Measurements from ENCODE around the gene COL5A1. TPM values are rescaled to one million over a fixed set of nuclear protein-coding genes. Genes with fewer than 3 reads are reported as not detected.
"Not testable (repeated sequence)": the region's sequence is repeated elsewhere in the genome, so short reads cannot be mapped to it uniquely, and the experiment has no call there.

The COL5A1 gene
- polyA plus RNA-seq, 5 donors, result 130 to 279 (median 160) TPM

DNA sequence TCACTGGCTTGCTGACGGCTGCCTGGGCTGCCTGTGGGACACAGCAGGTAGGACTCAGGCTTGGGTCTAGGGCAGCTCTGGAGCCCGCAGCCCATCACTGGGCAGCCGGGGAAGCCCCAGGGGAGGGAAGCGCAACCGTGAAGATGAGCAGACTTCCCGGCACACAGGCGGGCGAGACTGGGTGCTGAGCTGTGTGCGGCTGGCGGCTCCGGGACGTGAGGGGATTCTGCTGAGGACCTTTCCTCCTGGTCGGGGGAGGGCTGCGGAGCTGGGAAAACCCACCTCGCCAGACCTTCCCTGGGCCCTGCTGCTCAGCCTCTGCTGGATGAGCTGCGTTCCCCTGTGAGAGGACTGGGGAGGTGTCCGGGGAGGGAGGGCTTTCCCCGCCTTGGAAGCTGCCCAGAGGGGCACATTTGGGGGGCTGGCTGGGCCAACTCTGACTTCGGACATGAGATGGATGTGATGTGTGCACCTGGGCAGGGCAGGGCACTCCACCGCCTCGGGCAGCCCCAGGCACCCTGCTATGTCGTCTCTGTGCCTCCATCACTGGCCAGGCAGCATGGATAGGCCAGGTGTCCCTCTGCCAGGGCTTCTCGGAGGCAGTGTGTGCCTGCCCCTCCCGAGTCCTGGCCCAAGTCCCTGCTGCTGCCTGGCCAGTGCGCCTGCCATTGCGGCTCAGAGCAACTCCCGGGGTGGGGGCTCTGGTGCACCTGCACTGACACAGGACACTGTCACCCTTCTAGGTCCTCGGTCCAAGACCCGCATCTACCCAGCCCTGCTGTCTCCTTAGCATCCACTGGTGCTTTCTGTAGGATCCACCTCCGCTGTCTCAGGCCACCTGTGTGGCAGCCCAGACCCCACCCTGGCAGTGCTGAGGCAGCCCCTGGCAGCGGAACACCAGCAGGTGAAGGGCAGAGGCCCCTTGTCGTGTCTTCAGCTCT lies 66.4 kb downstream of the COL5A1 start:
- DNase-seq, result no peak

DNA sequence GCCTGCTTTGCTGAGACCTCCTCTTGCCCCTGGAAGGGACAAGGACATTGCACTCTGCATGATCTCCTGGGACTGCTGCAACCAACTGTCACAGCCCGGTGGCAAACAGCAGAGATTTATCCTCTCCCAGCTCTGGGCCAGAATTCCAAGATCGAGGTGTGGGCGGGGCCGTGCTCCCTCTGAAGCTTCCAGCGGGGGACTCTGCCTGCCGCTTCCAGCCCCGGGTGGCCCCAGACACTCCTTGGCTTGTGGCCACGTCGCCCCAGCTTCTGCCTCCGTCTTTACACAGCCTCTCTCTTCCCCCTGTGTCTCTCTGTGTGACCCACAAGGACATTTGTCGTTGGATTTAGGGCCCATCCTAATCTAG lies 67.1 kb downstream of the COL5A1 start:
- DNase-seq, result no peak

DNA sequence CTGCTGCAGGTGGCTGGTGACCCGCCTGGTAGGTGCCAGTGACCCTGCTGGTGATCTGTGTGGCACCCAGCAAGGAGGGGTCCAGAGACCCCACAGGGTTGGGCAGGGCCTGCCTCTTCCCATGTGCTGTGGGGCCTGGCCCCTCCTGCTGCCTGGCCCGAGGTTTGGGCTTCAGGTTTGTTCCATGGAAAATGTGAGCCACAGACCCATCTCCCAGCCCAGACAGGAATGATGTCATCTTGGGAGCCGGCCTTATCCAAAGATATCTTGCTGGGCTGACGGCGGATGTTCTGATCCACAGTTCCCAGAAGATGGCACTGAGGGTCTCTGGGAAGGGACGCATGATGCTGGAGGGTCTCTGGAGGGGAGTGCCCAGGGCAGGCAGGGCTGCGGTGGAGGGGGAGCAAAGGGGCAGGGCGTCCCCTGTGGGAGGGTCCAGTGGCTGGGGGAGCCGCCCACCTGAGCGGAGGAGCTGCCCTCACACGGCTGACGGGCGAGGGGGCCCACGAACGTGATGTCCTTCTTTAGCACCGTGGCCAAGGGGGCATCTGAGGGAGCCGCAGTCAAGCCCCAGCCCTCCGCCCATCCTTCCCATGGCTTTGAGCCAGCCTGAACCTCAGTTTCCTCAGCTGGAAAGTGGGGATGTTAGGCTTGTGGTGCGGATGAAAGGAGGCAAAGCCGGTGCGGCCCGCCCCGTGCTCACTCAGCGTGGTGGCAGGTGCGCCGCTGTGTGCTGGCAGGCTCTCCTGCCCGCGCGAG lies 68.1 kb downstream of the COL5A1 start:
- no peak for DNase-seq

DNA sequence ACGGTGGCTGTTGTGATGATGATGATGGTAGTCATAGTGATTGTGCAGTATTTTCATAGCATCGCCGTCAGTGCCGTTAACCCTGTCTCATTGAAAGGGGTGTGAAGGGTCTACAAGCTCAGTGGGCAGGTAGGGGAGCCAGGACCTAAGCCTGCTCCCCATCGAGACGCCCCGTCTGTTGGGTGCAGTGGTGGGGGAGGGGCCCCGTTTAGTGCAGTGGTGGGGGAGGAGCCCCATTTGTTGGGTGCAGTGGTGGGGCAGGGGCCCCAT lies 68.6 kb downstream of the COL5A1 start:
- DNase-seq, result no peak

DNA sequence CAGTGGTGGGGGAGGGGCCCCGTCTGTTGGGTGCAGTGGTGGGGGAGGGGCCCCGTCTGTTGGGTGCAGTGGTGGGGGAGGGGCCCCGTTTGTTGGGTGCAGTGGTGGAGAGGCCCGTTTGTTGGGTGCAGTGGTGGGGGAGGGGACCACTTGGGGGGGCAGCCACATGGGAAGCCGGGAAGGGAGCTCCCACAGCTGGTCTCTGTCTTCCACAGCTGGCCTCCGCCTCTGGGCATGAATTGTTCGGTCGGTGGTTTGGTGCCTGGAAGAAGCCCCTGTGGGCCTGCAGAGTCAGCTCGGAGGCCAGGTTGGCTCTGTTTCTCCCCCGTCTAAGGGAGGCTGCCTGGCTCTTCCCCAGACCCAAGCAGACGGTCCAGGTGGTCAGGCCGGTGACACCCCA lies 69.3 kb downstream of the COL5A1 start:
- no peak for DNase-seq

DNA sequence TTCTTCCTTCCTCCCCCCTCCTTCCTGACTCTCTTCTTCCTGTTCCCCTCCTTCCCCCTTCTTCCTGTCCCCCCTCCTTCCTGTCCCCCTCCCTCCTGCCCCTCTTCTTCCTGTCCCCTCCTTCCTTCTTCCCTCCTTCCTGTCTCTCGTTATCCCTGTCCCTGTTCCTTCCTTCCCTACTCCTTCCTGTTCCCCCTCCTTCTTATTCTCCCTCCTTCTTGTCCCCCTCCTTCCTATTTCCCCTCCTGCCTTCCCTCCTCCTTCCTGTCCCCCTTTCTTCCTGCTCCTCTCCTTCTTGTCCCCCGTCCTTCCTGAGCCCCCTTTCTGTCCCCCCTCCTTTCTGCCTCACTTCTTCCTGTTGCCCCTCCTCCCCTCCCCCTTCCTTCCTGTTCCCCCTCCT lies 70.6 kb downstream of the COL5A1 start:
- no peak for DNase-seq

DNA sequence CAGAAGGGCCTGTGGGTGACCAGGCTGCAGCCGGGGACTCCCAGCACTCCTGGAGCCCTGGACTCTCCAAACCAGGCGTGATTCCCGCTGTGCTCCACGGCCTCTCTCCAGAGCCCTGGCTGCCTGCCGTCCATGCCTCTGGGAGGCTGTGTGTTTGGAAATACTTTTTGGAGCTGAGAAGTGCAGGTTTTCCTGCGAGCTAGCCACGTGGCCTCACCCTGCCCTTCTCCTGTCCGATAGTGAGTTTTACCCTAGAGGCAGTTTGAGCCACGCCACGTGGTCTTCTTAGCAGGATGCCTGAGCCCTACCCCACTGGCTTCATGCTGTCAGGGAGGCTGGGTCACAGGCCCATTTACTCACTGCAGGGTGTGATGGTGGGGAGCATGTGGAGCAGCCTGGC lies 71.3 kb downstream of the COL5A1 start:
- DNase-seq, result no peak

DNA sequence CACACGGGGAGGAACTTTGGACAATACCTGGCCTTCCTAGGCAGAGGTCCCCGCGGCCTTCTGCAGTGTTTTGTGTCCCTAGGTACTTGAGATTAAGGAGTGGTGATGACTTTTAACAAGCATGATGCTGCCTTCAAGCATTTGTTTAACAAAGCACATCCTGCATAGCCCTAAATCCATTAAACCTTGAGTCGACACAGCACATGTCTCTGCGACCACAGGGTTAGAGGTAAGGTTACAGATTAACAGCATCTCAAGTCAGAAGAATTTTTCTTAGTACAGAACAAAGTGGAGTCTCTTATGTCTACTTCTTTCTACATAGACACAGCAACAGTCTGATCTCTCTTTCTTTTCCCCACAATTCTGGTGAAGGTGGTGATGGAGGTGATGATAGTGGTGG lies 73.9 kb downstream of the COL5A1 start:
- not testable (repeated sequence) for DNase-seq

DNA sequence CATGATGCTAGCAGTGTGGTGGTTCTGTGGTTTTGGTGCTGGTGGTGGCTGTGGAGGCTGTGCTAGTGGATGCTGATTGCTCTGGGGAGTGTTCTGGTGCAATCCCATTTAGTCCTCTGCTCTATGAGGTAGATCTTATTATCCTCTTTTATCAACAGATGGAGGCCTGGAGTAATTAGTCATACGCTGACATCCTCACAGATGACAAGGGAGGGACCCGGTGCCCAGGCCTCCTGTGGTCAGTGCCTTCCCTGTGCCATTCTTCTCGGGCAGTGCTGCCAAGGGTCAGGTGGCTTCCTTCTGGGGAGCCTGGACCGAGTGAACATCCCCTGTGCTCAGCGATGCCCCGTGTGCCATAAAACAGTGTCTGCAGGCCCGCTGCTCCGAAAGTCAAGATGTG lies 74.5 kb downstream of the COL5A1 start:
- no peak for DNase-seq

DNA sequence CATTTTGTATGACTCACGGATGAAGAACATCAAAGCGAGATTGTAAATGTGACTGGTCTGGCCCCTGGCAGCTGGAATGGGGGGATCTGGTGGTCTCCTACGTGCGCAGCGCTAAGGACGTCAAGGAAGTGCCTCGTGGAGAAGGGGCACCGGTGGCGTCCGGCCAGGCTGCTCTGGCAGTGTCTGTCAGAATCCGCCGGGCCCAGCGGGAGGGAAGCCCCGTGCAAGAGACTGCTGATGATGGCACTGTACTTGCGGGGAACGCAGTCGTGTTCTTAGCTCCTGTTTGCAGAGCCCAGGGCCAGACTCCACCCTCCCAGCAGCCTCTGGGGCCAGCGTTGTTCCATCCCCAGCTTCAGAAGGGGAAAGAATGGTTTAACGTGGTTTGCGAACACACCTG lies 75.5 kb downstream of the COL5A1 start:
- no peak for DNase-seq

DNA sequence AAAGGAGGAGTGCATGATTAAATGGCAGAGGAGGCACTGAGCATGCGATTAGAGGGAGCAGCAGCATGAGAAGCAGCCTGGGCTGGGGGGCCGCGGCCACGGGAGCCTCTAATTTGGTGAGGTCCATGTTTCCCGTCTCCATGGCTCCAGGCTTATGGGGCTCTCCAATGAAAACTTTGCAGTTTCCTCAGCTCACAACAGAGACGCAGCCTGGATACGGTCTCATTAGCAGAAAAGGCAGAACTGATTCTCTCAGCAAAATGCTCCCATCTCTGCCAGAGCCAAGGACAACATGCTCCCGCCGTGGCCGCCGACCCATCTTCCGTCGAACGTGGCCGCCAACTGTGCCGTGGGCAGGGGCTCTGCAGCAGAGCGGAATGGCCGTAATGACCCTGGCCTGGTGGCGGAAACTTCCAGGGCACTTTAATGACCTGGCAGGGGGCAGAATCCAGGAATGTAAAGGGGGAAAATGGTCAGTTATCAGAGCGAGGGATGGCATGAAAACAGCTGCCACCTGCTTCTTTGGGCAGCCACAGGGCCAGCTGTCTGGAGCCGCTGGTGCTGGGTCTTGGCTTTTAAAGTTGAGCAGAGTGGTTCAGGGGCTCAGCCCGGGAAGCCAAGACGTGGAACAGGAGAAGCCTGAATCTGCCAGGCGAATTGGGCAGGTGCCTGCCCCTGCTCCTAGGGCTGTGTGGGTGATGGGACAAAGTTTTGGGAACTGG lies 76.5 kb downstream of the COL5A1 start:
- DNase-seq, result no peak

DNA sequence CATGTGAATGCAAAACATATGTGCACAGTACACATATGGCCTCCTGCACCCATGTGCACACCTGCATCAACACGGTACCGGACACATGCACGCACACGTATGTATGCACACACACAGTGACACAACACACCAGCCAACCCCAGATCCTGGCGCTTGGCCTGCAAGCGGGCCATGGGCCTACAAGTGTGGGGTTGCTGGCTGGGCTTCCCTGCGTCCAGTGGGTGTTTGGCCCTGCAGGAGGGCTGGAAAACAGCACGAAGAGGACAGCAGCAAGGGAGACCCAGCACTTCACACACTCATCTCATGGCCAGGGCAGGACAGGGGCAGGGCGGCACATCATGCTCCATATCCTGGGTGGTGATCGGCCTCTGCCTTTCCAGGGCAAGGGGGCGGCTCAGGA lies 77.7 kb downstream of the COL5A1 start:
- no peak for DNase-seq

DNA sequence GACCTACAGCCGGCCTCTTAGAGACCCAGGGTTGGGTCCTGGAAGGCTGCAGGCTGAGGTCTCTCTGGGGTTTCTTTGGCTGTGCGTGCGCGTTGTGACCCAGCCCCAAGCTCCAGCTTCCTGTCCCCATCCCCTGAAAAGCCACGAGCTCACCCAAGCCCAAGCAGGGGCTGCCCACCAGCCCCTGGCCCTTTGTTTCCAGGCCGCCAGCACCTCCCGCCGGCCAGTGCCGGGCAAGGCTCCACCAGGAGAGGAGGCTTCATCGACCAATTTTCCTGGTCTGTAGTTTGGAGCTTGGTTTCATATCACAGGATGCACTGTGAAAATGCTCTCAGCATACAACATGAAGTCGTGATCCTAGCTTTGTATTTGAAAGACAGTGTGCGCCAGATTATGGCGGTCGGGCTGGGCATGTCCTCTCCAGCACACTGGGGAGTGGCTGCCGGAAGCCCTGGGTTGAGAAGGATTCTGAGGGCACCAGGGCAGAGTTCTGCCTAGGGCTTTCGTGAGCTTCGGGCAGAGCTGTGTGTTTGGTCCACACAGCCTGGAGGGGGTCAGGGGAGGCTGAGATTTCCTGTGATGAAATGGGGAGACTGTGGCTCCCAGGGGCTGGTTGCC lies 78.6 kb downstream of the COL5A1 start:
- DNase-seq, result no peak

DNA sequence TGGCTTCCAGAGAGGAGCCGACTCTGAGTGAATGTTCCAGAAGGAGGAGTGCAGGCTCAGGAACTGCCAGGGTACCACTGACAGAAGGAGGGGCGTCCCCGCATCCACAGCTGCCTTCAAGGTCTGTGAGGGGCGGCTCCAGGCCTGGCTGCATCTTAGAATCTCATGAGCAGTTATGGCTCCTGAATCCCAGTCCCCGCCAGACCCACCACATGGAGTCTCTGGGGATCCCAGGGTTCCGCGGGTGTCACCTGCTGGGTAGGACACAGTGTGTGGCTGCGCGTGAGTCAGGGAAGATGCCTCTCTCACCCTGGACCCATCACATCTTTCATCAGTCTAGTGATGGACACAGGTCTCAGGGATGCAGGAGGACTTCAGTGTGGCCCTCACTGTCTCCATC lies 79.2 kb downstream of the COL5A1 start:
- DNase-seq, result no peak

DNA sequence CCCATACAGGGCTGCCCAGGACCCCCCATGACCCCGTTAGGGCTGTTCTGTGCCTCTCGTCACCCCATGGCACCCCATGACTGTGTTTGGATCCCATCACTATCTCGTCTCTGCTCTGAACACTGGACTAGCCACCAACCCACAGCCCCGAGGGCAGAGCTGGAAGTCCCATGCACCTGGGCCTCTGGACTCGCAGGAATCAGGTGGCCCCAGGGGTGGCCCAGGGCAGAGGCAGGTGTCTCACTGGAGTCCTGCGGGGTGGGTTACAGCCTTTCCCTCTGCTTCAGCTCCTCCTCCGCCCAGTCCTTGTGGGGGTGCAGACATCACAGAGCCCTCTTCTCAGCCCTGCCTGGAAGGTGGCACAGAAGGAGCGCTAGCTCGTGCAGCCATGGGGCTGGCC lies 79.7 kb downstream of the COL5A1 start:
- DNase-seq, result no peak

DNA sequence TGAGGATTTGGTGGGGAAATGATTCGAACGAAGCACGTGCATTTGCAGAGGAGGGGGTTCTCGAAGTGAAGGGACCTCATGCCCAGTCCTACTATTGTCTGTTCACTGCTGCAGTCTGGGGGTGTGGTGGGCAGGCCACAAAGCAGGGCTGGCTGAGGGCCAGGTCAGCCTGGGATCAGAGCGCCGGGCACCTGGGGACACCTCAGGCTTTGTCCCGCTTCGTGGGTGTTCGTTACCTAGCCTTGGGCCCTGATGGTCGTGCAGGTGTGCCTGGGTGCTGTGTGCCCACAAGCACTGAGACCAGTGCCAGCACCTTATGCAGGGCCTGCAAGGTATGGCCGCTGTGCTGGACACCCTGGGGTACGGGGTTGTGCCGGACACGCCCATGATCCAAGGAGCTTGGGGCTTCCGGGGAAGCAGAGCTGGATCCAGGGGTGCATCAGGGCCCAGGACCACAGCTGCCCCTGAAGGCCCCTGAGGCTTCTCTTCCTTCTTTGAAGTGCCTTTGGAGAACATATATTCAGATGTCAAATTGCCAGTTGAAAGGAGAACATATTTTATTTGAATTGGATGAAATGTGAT lies 80.6 kb downstream of the COL5A1 start:
- DNase-seq, result no peak

DNA sequence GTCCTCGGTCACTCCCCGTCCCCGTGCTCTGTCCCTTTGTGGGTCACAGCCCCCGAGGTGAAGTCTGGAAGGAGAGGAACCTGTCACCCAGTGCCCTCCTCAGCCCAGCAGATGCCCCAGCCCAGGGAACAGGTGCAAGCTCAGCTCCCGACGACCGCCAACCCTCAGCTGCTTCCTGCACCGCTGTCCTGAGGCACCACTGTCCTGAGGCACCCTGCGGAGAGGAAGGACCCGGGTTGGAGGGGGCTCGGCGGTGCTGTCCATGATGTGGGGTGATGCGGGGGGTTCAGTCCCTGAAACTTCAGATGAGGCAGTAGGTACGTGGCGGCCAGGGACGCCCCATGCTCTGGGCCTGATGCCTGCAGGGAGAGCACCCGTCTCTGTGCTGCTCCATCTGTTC lies 81.4 kb downstream of the COL5A1 start:
- no peak for DNase-seq

DNA sequence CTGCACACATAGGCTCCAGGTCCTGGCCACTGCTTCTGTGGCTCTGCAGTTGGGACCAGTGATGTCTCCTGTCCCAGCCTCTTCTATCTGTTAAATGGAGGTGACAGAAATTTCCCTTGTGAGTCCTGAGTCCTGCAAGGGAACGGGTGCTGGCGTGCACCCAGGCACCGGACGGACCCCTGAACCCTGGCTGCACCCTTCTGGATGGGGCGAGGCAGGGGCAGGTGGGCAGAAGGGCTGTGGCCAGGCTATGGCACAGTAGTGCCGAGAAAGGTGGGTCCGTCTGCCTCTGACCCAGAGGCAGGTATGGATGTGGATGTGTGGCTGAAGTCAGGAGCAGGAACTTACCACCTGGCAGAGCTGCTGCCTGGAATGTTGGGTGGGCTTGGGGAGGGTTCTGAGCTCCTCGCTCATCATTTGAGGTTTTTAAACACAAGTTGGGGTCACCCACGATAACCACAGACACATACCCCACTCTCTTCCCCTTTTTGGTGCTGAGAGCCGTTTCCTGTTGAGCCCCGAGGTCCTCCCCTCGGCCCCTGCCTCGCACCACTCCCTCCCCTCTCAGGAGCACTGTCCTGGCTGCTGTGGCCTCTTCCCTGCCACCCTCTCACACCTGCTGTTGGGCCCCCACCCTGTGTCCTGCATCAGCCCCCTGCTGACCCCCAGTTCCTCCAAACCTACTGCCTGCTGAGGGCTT lies 82.0 kb downstream of the COL5A1 start:
- no peak for DNase-seq

DNA sequence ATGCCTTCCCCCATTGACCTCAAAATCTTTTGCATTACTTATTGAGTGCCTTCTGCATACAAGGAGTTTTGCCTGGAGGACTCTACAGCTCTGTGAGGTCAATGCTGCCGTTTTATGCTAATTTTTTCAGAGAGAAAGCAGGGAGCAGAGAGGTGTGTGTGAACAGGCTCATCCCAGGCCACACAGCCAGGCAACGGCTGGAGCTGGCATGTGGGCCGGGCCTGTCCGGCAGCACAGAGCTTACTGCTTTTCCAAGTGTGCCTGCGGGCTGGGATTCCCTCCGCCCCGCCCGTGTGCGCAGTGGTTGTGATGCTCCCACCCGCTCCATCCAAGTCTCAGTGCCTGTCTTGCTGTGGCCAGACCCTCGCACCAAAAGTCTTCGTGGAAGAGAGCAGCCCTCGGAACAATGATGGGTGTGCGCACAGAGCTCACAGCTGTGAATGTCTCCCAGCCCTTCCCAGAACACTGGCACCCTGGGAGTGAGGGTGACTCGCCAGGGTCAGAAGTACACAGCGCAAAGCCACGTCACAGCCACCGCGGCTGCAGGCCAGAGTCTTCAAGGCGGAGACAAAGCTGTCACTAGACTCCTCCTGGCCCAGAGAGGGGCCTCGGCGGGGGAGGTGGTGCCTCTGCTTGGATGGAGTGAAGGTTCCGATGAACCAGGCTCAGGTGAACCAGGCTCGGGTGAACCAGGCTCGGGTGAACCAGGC lies 82.8 kb downstream of the COL5A1 start:
- no peak for DNase-seq

DNA sequence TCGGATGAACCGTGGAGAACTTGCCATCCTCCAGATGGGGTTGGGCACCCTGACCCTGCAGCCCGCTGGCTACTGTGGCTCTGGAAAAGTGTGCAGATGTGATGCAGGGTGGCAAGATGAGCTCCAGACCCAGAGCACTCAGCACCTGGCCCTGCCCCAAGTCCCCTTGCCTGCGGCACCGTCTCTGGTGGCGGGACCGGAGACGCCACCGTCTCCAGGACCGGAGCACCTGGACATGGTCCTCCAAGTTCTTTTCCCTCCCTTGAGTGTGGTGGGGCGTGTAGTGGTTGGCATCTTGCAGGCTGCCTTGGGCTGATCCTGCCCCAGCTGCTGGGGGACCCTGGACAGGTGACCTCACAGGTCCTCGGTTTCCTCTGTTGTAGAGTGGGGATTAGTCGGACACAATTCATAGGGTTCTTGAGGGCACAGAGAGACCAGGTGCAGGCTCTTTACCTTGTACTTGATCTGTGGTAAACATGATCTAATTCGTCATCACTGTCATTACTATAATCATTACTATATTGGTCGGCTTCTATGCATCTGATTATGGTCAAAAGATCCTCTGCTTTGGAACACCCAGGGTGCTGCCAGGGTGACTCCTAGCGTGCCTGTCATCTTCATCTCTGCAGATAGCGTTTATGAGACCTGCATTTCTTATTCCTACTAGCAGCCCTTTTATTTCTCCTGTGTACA lies 83.5 kb downstream of the COL5A1 start:
- DNase-seq, result no peak

Data from right lung (tissue), 5 donors.